ENCODE measurements around the gene NXPH4.

NXPH4 gene

GRCh38 chr12:57232156-57232756, 15.7 kb downstream of the NXPH4 start:
- no peak for DNase-seq (ENCODE audit: low spot score)

DNA sequence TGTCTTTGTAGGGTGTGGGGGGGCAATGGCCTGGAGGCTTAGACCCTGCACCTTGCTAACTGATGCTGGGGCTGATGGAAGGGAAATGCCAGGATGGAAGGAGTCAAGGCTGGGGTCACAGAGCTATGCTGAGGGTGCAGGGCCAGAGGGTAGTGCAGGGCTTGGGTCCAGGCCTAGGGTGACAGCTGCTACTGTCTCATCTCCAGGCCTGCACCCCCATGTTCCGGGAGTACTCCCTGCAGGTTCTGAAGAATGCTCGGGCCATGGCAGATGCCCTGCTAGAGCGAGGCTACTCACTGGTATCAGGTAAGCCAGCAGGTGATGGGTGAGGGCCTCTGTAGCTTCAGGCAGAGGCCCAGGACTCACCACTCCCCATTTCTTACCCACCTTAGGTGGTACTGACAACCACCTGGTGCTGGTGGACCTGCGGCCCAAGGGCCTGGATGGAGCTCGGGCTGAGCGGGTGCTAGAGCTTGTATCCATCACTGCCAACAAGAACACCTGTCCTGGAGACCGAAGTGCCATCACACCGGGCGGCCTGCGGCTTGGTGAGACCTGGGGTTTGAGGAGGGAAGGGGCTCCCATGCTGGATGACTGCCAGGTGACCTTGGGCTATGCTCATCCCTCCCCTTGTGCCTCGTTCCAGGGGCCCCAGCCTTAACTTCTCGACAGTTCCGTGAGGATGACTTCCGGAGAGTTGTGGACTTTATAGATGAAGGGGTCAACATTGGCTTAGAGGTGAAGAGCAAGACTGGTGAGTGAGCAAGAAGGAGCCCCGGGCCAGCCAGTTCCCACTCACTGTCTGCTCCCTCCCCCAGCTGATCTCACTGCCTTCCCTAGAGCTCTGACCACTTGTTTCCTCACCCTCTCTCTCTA, 17.0 kb downstream of the NXPH4 start:
- no peak for DNase-seq (ENCODE audit: low spot score)

GRCh38 chr12:57234233-57234570, 17.6 kb downstream of the NXPH4 start:
- DNase-seq (ENCODE audit: low spot score): no peak

DNA sequence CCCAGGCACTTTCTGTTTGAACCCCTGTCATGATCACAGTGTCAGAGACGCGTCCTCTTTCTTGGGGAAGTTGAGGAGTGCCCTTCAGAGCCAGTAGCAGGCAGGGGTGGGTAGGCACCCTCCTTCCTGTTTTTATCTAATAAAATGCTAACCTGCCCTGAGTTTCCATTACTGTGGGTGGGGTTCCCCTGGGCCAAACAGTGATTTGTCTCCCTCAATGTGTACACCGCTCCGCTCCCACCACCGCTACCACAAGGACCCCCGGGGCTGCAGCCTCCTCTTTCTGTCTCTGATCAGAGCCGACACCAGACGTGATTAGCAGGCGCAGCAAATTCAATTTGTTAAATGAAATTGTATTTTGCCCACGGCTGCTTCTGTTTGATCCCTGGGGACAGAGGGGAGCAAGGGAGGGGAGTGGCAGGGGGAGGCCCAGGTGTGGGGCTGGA, 18.0 kb downstream of the NXPH4 start:
- no peak for DNase-seq (ENCODE audit: low spot score)

- DNase-seq (ENCODE audit: low spot score): no peak
Measured at GRCh38 chr12:57235017-57235727, 18.6 kb downstream of the NXPH4 start.

- DNase-seq (ENCODE audit: low spot score): no peak
Measured at GRCh38 chr12:57235728-57236131, 19.1 kb downstream of the NXPH4 start.

DNA sequence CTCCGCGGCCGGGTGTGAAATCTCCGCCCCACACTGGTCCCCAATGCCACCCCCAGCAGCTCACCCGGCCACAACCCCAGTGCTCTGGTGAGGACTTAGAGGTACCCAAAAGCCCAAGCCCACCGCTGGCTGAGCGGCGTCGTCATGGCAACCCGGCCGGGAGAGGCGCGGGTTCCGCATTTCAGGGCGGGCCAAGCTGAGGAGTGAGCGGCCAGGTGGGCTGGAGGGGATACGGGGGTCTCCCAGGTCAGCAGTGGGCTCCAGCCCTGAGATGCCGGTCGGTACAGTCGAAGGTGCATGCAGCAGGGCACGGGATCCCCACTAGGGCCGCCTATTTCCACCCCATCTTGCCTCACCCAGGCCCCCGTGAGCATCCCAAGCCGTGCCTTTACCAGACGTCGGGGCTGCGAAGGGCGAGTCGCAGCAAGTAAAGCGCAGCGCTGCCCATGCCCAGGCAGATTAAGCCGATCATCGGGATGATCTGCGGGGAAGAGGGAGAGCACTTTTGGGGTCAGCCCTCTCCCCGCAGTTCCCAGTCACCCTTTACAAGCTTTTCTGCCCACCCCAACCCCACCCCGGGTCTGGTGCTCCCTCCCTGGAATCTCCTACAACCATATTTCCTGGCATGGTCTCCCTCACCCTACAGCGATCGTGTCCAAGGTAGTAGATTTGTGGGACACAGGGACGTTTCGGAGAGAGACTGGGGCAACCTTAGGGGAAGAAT, 19.8 kb downstream of the NXPH4 start:
- DNase-seq (ENCODE audit: low spot score): no peak

- DNase-seq (ENCODE audit: low spot score): no peak
Measured at GRCh38 chr12:57236925-57237595, 20.5 kb downstream of the NXPH4 start.

GRCh38 chr12:57237596-57237931, 21.0 kb downstream of the NXPH4 start:
- no peak for DNase-seq (ENCODE audit: low spot score)

GRCh38 chr12:57237932-57238853, 21.6 kb downstream of the NXPH4 start:
- DNase-seq (ENCODE audit: low spot score): peak; percentile 74

DNA sequence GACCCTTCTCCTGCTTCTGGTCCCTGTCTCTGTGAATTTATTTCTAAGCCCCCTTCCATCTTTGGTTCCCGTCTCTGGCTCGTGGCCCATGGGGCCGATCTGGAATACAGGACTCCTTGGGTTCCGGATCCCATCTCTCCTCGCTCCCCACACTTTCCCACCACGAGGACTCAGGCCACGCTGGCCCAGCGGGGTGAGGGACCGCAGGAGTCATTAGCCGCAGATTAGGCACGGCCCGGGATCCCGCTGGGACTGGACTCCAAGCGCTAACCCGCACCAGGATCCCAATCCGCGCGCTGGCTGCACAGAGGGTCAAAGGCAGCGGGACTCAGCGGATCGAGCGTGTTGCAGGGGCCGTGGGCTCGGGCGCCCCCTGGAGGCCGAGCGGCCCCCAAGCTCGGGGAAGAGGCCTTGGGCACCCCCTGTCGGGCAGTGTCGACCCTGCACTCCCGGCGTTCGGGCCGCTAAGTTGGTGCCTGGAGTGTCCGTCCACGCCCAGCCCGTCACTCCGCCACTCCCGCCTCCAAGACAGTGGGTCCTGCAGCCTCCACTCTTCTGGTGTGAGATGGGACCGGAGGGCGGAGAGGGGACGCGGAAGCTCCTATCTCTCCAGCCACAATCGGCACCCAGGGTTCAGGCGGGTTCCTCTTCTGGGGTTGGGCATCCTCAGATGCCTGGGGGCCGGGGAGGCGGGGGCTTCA, 22.4 kb downstream of the NXPH4 start:
- DNase-seq (ENCODE audit: low spot score): peak; percentile 98

- DNase-seq (ENCODE audit: low spot score): no peak
Measured at GRCh38 chr12:57239587-57240065, 23.0 kb downstream of the NXPH4 start.

GRCh38 chr12:57240066-57240921, 23.7 kb downstream of the NXPH4 start:
- DNase-seq (ENCODE audit: low spot score): peak; percentile 70

- peak; percentile 79 for DNase-seq (ENCODE audit: low spot score)
Measured at GRCh38 chr12:57240926-57241401, 24.4 kb downstream of the NXPH4 start.

- no peak for DNase-seq (ENCODE audit: low spot score)
Measured at GRCh38 chr12:57241402-57242310, 25.1 kb downstream of the NXPH4 start.

GRCh38 chr12:57242329-57242690, 25.7 kb downstream of the NXPH4 start:
- no peak for DNase-seq (ENCODE audit: low spot score)

- DNase-seq (ENCODE audit: low spot score): peak; percentile 86
Measured at GRCh38 chr12:57242691-57243454, 26.3 kb downstream of the NXPH4 start.
